ENCODE results near the gene G0S2. TPM values are rescaled to one million over a fixed set of nuclear protein-coding genes. Genes with fewer than 3 reads are reported as not detected.

The G0S2 gene, protein sequence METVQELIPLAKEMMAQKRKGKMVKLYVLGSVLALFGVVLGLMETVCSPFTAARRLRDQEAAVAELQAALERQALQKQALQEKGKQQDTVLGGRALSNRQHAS
- 17.0 TPM for total RNA-seq
- 94.9 TPM for polyA plus RNA-seq

DNA sequence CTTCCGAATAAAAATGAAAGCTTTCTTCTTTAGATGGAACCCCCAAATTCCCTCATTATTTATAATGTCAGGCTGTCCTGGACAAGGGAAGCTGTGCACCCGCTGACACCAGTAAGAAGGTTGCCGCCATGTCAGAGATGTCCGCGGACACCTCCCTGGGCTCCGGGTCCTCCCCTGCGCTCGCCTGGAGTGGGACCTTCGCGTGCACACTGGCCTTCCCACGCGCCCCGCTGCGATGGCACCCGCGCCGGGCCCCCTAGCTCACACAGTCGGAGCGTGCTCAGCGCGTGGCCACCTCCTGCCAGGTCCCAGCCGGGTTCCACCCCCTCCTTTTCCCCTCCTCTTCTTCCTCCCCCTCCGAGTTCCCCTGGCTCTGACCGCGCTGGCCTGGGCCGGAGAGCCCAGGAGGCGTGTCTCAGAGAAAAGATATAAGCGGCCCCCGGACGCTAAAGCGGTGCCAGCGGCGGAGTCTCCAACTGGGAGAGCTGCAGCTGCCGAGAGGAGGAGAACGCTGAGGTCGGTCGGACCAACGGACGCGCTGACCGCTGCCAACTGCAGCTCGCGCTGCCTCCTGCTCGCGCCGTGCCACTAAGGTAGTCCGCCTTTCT lies at the start of gene G0S2:
Gene G0S2, plus strand, starts transcription at position 456 of the 608 bp plus-strand sequence. CDS start 273 bp downstream, outside the sequence.
- peak within 1 kb of the TSS; percentile 44 for H3K4me3 ChIP-seq (ENCODE audit: low read depth, low read length)
- H3K27ac ChIP-seq (ENCODE audit: low read depth) = no peak within 1 kb of the TSS
- no peak for DNase-seq (ENCODE audit: extremely low spot score)
- no peaks in the 10 kb centered on the region for H3K36me3 ChIP-seq (ENCODE audit: insufficient read depth)
- H3K4me1 ChIP-seq (ENCODE audit: insufficient read depth) = peaks cover 2% of the 10 kb centered on the region
- 3% methylated on average over 47 of the region's 47 CpGs for WGBS

DNA sequence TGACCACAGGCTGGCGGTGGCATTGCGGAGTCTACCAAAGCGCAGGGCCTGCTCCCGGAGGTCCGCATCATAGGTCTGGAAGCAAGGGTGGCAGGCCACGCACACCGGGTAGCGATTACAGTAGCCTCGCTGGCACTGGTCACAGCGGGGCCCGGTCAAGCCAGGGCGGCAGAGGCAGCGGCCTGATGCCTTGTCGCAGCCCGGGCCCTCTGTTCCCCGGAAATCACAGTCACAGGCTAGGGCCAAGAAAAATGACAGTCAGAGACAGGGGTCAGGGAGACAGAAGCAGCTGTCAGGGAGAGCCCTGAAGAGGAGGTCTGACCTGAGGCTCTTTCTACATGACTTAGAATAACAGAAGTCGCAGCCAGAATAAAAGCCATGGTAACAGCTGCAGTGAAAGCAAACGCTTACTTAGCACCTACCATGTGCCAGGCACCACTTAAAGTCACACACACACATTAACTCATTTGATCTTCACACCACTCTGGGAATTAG lies 49.4 kb upstream of the G0S2 start:
- WGBS = 88% methylated on average over 18 of the region's 18 CpGs
- no peaks in the 10 kb centered on the region for H3K4me1 ChIP-seq (ENCODE audit: insufficient read depth)
- no peak overlapping the region for H3K27ac ChIP-seq (ENCODE audit: low read depth)

DNA sequence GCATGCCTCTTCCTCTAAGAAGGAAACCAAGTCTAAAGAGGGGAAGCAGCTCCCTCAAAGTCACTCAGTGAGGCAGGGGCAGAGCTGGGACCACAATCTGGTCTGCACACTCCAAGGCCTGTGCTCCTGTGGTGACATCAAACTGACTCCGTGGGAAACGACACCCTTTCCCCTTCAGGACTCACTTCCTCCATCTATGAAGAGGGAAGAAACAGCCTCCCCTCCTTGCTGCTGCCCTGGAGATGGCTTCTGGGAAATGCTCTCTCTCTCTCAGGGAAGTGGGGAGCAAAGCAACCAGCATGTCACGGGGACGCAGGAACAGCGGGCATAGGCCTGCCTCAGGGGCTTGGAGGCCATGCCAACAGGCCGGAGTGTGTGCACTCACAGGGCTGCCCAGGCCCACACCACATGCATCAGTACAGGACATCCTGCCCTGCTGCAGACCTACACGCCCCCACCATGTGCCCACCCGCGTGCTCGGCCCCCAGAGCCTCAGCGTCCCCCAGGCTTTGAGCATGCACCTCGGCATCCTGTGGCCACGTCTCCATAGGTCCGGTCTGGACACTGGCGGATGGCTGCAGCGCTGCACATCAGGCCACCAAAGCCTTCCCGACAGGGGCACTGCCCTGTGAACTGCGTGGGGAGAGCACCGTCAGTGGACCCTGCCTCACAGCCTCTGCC lies 48.7 kb upstream of the G0S2 start:
- H3K27ac ChIP-seq (ENCODE audit: low read depth) = no peak overlapping the region
- no peak for DNase-seq (ENCODE audit: extremely low spot score)
- no peaks in the 10 kb centered on the region for H3K36me3 ChIP-seq (ENCODE audit: insufficient read depth)
- H3K4me1 ChIP-seq (ENCODE audit: insufficient read depth) = no peaks in the 10 kb centered on the region
- 93% methylated on average over 19 of the region's 19 CpGs for WGBS
- no peak overlapping the region for H3K4me3 ChIP-seq (ENCODE audit: low read depth, low read length)

More for the DNA sequence above, 49.4 kb upstream of the G0S2 start:
- Histone ChIP-seq H3K36me3 (ENCODE audit: insufficient read depth) (no peaks in the 10 kb centered on the region), H3K4me3 (ENCODE audit: low read depth, low read length) (no peak overlapping the region)
- no peak for DNase-seq (ENCODE audit: extremely low spot score)

DNA sequence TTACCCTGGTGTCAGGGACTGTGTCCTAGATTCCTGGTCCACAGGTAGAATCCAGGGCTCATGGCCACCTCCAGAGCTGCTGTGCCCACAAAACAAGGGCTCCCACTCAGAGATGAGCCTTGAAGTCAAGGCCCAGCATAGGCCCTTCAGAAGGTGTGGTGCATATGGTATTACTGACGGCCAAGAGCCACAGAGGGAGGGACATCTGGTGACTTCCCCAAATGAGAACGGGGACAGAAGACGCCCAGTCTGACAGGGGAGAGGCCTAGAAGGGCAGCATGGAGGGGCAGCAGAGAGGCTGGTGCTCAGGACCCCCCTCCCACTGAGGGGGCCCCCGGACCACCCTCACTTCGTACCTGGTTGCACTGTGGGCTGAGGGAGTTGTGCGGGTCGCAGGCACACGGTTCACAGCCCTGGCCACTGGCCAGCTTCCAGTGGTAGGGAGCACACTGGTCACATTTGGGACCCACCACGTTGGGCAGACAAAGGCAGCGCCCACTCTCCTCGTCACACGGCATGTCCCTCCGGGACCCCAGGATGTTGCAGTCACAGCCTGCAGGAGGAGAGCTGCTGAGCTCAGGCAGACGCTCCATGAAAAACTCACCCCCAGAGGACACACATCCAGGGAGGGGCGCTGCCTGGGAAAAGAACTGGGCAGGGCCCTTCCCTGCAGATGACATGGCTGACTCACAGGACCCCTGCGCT lies 48.0 kb upstream of the G0S2 start:
- WGBS = 65% methylated on average over 16 of the region's 16 CpGs
- H3K27ac ChIP-seq (ENCODE audit: low read depth) = no peak overlapping the region
- DNase-seq (ENCODE audit: extremely low spot score) = no peak
- H3K4me3 ChIP-seq (ENCODE audit: low read depth, low read length) = no peak overlapping the region
- H3K4me1 ChIP-seq (ENCODE audit: insufficient read depth) = no peaks in the 10 kb centered on the region
- H3K36me3 ChIP-seq (ENCODE audit: insufficient read depth) = no peaks in the 10 kb centered on the region

DNA sequence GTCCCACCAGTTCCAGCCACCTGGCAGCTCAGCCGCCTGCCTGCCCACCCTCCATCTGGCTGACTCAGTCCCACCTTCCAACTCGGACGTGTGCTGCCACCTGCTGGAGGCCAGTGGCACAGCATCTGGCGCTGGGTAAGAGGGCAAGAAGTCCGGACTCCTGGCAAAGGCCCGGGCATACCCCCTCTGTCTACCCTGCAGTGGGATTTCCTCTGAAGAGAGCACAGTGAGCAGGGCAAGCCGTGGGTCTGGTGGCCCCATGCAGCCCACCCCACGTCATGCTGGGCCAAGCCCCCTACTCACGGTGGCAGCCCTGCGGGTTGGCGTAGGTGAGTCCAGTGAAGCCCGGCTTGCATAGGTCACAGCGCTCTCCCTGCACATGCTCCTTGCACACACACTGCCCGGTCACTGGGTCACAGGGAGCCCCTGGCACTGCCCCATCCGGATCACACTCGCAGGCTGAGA lies 47.4 kb upstream of the G0S2 start:
- WGBS = 44% methylated on average over 16 of the region's 16 CpGs
- Histone ChIP-seq H3K4me1 (ENCODE audit: insufficient read depth) (no peaks in the 10 kb centered on the region), H3K4me3 (ENCODE audit: low read depth, low read length) (no peak overlapping the region), H3K36me3 (ENCODE audit: insufficient read depth) (no peaks in the 10 kb centered on the region), H3K27ac (ENCODE audit: low read depth) (no peak overlapping the region)
- DNase-seq (ENCODE audit: extremely low spot score) = no peak

DNA sequence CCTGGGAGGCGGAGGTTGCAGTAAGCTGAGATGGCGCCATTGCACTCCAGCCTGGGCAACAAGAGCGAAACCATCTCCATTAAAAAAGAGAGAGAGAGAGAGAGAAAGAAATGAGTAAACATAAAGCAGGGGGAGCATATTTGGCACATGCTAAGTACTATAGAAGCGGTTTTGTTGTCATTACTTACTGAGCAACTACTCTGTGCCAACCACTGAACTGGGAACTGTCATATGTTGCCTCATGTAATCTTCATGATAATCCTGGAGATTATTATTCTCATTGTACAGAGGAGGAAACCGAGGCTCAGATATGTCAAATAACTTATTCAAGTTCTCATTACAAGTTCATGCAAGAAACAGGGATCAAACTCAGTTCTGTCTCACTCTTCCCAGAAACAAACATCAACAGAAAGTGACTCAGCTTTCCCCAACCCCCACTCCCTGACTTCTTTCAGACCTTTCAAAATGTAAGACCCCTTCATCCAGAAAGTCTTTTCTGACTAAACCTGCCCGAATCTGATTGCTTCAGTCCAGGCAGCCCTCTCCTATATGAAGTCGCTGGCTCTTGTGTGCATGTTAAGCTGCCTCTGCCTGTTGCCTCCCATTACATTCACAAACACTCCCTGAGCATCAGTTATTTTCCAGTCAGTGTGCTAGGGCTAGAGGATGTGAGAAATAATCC lies 46.5 kb upstream of the G0S2 start:
- Histone ChIP-seq H3K36me3 (ENCODE audit: insufficient read depth) (no peaks in the 10 kb centered on the region), H3K4me1 (ENCODE audit: insufficient read depth) (no peaks in the 10 kb centered on the region), H3K27ac (ENCODE audit: low read depth) (no peak overlapping the region), H3K4me3 (ENCODE audit: low read depth, low read length) (no peak overlapping the region)
- 87% methylated on average over 7 of the region's 7 CpGs for WGBS
- DNase-seq (ENCODE audit: extremely low spot score) = no peak

DNA sequence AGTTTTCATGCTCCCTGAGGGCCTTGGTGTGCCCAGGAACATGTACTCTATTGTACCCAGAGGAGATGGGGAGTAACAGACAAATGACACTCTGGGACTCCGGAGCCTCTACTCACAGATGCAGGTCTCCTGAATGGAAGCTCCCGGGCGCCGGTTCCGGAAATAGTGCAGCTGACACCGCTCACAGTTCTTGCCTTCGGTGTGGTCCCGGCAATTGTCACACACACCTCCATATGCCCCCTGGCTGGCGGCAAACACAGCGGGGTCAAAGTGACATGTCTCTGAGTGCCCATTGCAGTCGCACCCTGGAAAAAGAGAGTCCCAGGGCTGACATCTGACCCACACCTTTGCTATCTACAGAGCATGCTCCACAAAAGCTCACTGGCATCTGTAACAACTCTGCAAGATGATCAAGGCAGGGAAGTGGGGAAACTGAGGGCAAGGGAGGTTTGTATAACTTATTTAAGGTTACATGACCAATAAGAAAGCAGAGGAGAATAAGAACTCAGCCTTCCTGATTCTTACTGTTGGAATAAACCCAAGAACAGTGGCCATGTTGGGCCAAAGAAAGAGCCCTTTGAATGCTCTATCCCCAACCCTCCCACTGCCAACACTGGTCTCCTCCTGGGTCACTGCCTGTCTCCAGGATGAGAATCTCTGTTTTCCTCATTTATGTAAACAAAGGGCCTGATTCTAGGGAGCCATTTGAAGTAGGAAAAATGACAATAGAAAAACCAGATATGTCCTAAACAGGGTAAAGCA lies 45.4 kb upstream of the G0S2 start:
- Histone ChIP-seq H3K4me3 (ENCODE audit: low read depth, low read length) (no peak overlapping the region), H3K36me3 (ENCODE audit: insufficient read depth) (no peaks in the 10 kb centered on the region), H3K27ac (ENCODE audit: low read depth) (no peak overlapping the region)

DNA sequence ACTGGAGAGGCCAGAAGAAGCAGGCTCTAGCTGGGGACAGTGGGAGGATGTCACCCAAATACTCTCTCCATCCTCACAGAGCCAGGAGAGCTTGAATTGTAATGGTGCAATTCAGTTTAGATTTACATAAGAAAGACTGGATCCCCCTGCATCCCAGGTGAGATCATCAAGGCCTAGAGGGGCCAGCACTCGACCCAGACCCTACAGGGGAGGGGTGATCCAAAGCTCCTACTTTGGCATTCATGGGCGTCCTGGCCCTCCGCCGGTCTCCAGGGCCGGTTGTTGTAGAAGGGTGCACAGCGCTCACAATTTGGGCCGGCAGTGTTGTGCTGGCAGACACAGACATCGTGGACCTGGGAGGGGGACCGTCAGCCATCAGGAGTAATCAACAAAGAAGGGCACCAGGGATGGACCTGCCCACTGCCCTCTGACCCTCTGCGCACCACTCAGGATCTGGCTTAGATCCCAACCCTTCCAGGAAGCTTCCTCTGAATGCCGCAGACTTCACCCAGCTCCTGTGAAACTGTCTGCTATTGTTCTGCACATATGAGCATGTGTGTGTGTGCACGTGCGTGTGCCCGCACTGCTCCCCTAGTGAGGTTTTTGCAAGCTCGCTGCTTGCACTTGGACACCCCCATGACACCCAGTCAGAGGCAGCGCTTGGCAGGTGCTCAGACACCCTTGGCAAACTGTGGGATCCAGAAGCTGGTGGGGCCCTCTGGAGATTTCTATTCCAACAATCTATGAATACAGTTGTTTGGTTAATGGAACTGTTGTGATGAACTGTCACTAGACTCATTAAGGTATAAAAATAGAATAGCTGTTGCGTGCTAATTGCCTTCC lies 44.6 kb upstream of the G0S2 start:
- Histone ChIP-seq H3K4me3 (ENCODE audit: low read depth, low read length) (no peak overlapping the region), H3K27ac (ENCODE audit: low read depth) (no peak overlapping the region), H3K4me1 (ENCODE audit: insufficient read depth) (no peaks in the 10 kb centered on the region), H3K36me3 (ENCODE audit: insufficient read depth) (no peaks in the 10 kb centered on the region)
- DNase-seq (ENCODE audit: extremely low spot score) = no peak
- WGBS = 78% methylated on average over 17 of the region's 17 CpGs

More for the DNA sequence above, 45.4 kb upstream of the G0S2 start:
- DNase-seq (ENCODE audit: extremely low spot score) = no peak
- WGBS = 95% methylated on average over 11 of the region's 11 CpGs
- H3K4me1 ChIP-seq (ENCODE audit: insufficient read depth) = no peaks in the 10 kb centered on the region

DNA sequence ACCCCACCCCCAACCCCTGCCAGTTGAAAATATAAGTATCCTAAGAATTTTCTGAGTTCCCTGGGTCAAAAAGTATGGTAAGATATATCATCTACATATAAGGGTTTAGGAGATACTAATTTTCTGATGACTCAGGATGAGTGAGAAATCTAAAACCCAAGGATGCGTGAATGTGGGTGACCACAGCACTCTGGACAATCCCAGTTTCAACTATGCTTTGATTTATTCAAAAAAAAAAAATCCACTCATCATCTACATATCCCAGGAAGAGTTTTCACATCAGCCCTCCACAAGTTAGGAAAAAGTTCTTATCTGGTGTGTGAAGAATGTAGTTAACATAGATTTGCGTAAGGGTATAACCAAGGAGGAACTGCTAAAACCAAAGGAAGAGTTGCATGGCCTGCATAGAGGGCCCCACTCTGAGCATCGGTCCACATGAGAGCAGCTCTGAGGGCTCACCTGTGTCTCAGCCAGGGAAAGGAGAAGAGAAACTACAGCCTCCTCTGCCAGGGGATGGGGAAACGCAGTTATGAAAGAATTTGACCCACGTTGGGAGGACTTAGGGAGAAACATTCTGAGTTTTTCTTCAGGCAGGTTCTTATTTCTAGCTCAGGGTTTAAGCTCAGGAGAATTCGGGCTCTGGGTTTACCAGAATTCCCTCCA lies 41.7 kb upstream of the G0S2 start:
- Histone ChIP-seq H3K36me3 (ENCODE audit: insufficient read depth) (no peaks in the 10 kb centered on the region), H3K27ac (ENCODE audit: low read depth) (no peak overlapping the region), H3K4me3 (ENCODE audit: low read depth, low read length) (no peak overlapping the region), H3K4me1 (ENCODE audit: insufficient read depth) (no peaks in the 10 kb centered on the region)
- no peak for DNase-seq (ENCODE audit: extremely low spot score)
- 86% methylated on average over 6 of the region's 6 CpGs for WGBS

DNA sequence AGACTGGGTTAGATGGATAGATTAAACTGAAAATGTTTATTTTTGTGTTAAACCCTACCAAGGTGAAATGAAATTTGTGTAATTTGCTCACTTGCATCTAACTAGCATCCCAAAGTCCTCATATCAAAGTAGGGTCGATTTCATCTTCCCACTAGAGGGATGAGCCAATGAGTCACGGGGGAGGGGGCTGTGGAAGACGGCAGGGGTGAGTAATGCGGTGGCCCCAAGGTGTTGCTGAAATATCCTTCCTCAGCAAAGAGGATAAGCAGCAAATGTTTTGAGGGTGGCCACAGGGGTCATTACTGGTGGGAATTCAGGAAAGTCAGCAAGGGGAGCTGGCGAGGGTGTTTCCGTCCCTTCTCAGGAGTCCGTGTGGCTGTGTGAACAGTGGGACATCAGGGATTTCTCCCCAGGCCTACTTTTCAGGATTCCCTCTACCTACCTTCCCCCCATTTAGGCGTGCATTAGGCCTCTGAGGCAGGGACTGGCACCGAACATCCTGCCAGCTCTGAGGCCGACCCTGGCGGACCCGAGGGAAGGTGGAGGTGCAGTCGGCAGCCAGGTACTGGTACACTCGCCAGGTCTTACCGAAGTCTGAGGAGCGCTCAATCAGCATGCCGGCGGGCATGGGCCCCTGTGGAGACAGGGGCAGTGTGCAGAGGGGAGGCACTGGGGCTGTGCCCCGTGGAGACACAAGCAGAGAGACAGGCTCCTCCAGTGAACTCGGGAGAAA lies 41.0 kb upstream of the G0S2 start:
- H3K4me1 ChIP-seq (ENCODE audit: insufficient read depth) = no peaks in the 10 kb centered on the region
- H3K4me3 ChIP-seq (ENCODE audit: low read depth, low read length) = no peak overlapping the region
- no peaks in the 10 kb centered on the region for H3K36me3 ChIP-seq (ENCODE audit: insufficient read depth)
- WGBS = 91% methylated on average over 20 of the region's 20 CpGs
- DNase-seq (ENCODE audit: extremely low spot score) = no peak
- no peak overlapping the region for H3K27ac ChIP-seq (ENCODE audit: low read depth)

DNA sequence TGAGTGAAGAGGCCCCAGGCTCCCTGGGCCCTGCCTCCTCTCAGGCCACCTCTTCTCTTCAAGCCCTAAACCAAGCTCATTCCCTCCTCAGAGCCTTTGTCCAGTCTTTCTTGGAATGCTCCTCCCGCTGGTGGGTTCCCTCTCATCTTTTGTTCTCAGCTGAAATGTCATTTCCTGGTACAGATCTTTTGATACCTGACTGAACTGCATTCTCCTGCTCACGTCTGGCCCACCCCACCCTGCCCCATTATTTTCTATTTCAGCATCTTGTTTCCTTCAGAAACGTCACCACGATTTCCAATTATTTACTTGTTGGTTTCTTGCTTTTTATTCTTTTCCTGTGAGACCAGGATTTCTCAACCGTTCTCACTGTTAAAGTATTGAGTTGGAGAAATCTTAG lies 39.4 kb upstream of the G0S2 start:
- H3K4me3 ChIP-seq (ENCODE audit: low read depth, low read length) = no peak overlapping the region
- H3K4me1 ChIP-seq (ENCODE audit: insufficient read depth) = no peaks in the 10 kb centered on the region
- 92% methylated on average over 5 of the region's 5 CpGs for WGBS

More for the DNA sequence above, 39.4 kb upstream of the G0S2 start:
- no peak overlapping the region for H3K27ac ChIP-seq (ENCODE audit: low read depth)
- DNase-seq (ENCODE audit: extremely low spot score) = no peak
- H3K36me3 ChIP-seq (ENCODE audit: insufficient read depth) = no peaks in the 10 kb centered on the region

All from urinary bladder (tissue), 4 donors.